Myometrial cell (primary cell): ENCODE results near the gene CERS4. TPM values are rescaled to one million over a fixed set of nuclear protein-coding genes. Genes with fewer than 3 reads are reported as not detected.

Source experiments
- total RNA-seq: library from RNA; depleted of rRNA; stranded (reverse); fragments of >200 nt; gene quantifications from 2 replicates; pipeline ENCODE4 v1.2.3, GENCODE V29; 2015

The CERS4 gene
- total RNA-seq: 8.1 and 10.1 TPM in 2 replicates

GRCh38 chr19:8208922-8209461 is at the start of gene CERS4:
Gene CERS4 (plus strand): TSS chr19:8209370. CDS start chr19:8251077, 41,707 bp downstream.

GRCh38 chr19:8307965-8308866 is 99.0 kb downstream of the CERS4 start, which contains the start of gene CD320:
Gene CD320 (minus strand): TSS chr19:8308358. CDS start chr19:8308290, 68 bp downstream.

Other genes with a start within 250 kb of the CERS4 start
- gene ELAVL1, start 203.7 kb upstream of the CERS4 start, total RNA-seq: 45.7 and 48.4 TPM in 2 replicates
- gene CCL25, start 156.6 kb upstream of the CERS4 start, total RNA-seq: not detected in 2 replicates
- gene FBN3, start 59.8 kb upstream of the CERS4 start, total RNA-seq: not detected in 2 replicates
- gene CD320, start 99.0 kb downstream of the CERS4 start, total RNA-seq: 105 and 133 TPM in 2 replicates
- 16.1 and 39.3 TPM in 2 replicates for gene NDUFA7, start 112.0 kb downstream of the CERS4 start, total RNA-seq
- 283 and 489 TPM in 2 replicates for gene RPS28, start 112.1 kb downstream of the CERS4 start, total RNA-seq
- 2.9 and 3.7 TPM in 2 replicates for gene KANK3, start 133.9 kb downstream of the CERS4 start, total RNA-seq
- gene ANGPTL4, start 154.8 kb downstream of the CERS4 start, total RNA-seq: 9.8 and 9.9 TPM in 2 replicates
- 13.8 and 14.1 TPM in 2 replicates for gene RAB11B, start 181.0 kb downstream of the CERS4 start, total RNA-seq
- gene MARCHF2, start 203.9 kb downstream of the CERS4 start, total RNA-seq: 96.6 and 111 TPM in 2 replicates
- gene HNRNPM, start 235.6 kb downstream of the CERS4 start, total RNA-seq: 100 and 117 TPM in 2 replicates